Neural cell (in vitro differentiated cells): ENCODE measurements around the gene REEP1. TPM values are rescaled to one million over a fixed set of nuclear protein-coding genes. Genes with fewer than 3 reads are reported as not detected.

Experiments used
- H2AFZ ChIP-seq: fragments of 200-600, 300-800 bp; sonication (generic), shearing (Covaris generic); 2 replicates; pipeline ENCODE4 v1.6.0; 2014; ENCODE audit warnings: low read depth, mild to moderate bottlenecking, antibody characterized with exemption, low read length, moderate library complexity
- H3F3A ChIP-seq: fragments of 200-600 bp; shearing (Covaris generic); 2 replicates; pipeline ENCODE4 v1.6.1; 2016; ENCODE audit warnings: mild to moderate bottlenecking, moderate library complexity, mixed read lengths, antibody characterized with exemption, low read length; ENCODE audit not compliant: insufficient read depth, poor library complexity, severe bottlenecking
- H3K27ac ChIP-seq: fragments of 200-600, 300-800 bp; sonication (generic), shearing (Covaris generic); 2 replicates; pipeline ENCODE4 v1.5.1; 2014; ENCODE audit warnings: mild to moderate bottlenecking, low read length, moderate library complexity
- H3K27me3 ChIP-seq: fragments of 300-800, 200-600 bp; sonication (generic), shearing (Covaris generic); 2 replicates; pipeline ENCODE4 v1.6.0; 2014; ENCODE audit warnings: mild to moderate bottlenecking, low read depth, low read length, moderate library complexity; ENCODE audit not compliant: insufficient read depth
- H3K36me3 ChIP-seq: fragments of 300-800, 200-600 bp; sonication (generic), shearing (Covaris generic); 2 replicates; pipeline ENCODE4 v1.5.1; 2014; ENCODE audit warnings: mild to moderate bottlenecking, antibody characterized with exemption, low read length, moderate library complexity; ENCODE audit not compliant: insufficient read depth
- H3K4me2 ChIP-seq: fragments of 300-800, 200-600 bp; sonication (generic), shearing (Covaris generic); 2 replicates; pipeline ENCODE4 v1.6.0; 2014; ENCODE audit warnings: mild to moderate bottlenecking, low read length
- H3K4me3 ChIP-seq: fragments of 300-800, 200-600 bp; sonication (generic), shearing (Covaris generic); 2 replicates; pipeline ENCODE4 v1.5.1; 2014; ENCODE audit warnings: mild to moderate bottlenecking, low read length, moderate library complexity
- H3K79me2 ChIP-seq: fragments of 200-600 bp; shearing (Covaris generic); replicated peaks from 2 replicates; pipeline ENCODE4 v1.6.0; 2014; ENCODE audit warnings: mild to moderate bottlenecking, low read length, moderate library complexity; ENCODE audit not compliant: insufficient read depth
- H3K9ac ChIP-seq: fragments of 300-800, 200-600 bp; sonication (generic), shearing (Covaris generic); 2 replicates; pipeline ENCODE4 v1.6.1; 2016; ENCODE audit warnings: mild to moderate bottlenecking, low read length, mixed read lengths
- H3K9me2 ChIP-seq: fragments of 200-600 bp; shearing (Covaris generic); 2 replicates; pipeline ENCODE4 v1.6.1; 2016; ENCODE audit warnings: mild to moderate bottlenecking, low read length, mixed read lengths; ENCODE audit not compliant: insufficient read depth
- H3K9me3 ChIP-seq: fragments of 200-600, 300-800 bp; sonication (generic), shearing (Covaris generic); 2 replicates; pipeline ENCODE4 v1.6.1; 2016; ENCODE audit warnings: mild to moderate bottlenecking, mixed run types, low read length, moderate library complexity, mixed read lengths
- H4K20me1 ChIP-seq: fragments of 200-600 bp; shearing (Covaris generic); 2 replicates; pipeline ENCODE4 v1.6.1; 2016; ENCODE audit warnings: mild to moderate bottlenecking, mixed run types; ENCODE audit not compliant: insufficient read depth
- EP300 ChIP-seq: fragments of 450-650 bp; conservative IDR thresholded peaks from 2 replicates; pipeline ENCODE4 v1.6.1; 2014; ENCODE audit warnings: antibody characterized with exemption, mild to moderate bottlenecking, moderate library complexity; ENCODE audit not compliant: poor library complexity, severe bottlenecking
- EZH2 ChIP-seq: fragments of 200-600, 300-800 bp; shearing (Covaris generic), sonication (generic); IDR thresholded peaks from 2 replicates; pipeline ENCODE4 v1.6.1; 2014; ENCODE audit warnings: antibody characterized with exemption, low read length, borderline replicate concordance, mild to moderate bottlenecking; ENCODE audit not compliant: insufficient read depth, poor library complexity, severe bottlenecking
- MXI1 ChIP-seq: fragments of 450-650 bp; conservative IDR thresholded peaks from 2 replicates; pipeline ENCODE4 v1.6.1; 2014; ENCODE audit warnings: antibody characterized with exemption, mild to moderate bottlenecking; ENCODE audit not compliant: poor library complexity, severe bottlenecking
- POLR2AphosphoS5 ChIP-seq: IDR thresholded peaks from 2 replicates; pipeline ENCODE4 v1.6.1; 2012
- RAD21 ChIP-seq: fragments of 450-650 bp; conservative IDR thresholded peaks from 2 replicates; pipeline ENCODE4 v1.6.1; 2014; ENCODE audit warnings: antibody characterized with exemption, mild to moderate bottlenecking, moderate library complexity
- SMC3 ChIP-seq: fragments of 450-650 bp; conservative IDR thresholded peaks from 2 replicates; pipeline ENCODE4 v1.6.1; 2014; ENCODE audit warnings: antibody characterized with exemption, mild to moderate bottlenecking, moderate library complexity; ENCODE audit not compliant: poor library complexity
- TAF1 ChIP-seq: IDR thresholded peaks from 2 replicates; pipeline ENCODE4 v1.6.1; 2012; ENCODE audit warnings: low read depth
- polyA plus RNA-seq: library from polyadenylated mRNA; depleted of rRNA; stranded (reverse); fragments of >200 nt; gene quantifications from 2 replicates; pipeline ENCODE4 v1.2.3, GENCODE V29; 2014
- TF ChIP-seq, protein P1 (sequence below): fragments of 450-650 bp; IDR thresholded peaks from 2 replicates; pipeline ENCODE4 v1.5.1; 2014; ENCODE audit warnings: antibody characterized with exemption, mild to moderate bottlenecking, moderate library complexity; ENCODE audit not compliant: poor library complexity, severe bottlenecking
- TF ChIP-seq, protein P2 (sequence below): IDR thresholded peaks from 2 replicates; pipeline ENCODE4 v1.6.1; 2012; ENCODE audit warnings: borderline replicate concordance

The REEP1 gene
- polyA plus RNA-seq, 1 donor from 2014 or later = 121 TPM

GRCh38 chr2:86286516-86286915 lies 50.9 kb downstream of the REEP1 start:
- no peaks in the 10 kb centered on the region for H3K9me2 ChIP-seq
- H3K27me3 ChIP-seq = no peaks in the 10 kb centered on the region
- H3F3A ChIP-seq = no peaks in the 10 kb centered on the region
- no peaks in the 10 kb centered on the region for H3K36me3 ChIP-seq
- no peak overlapping the region for H3K4me3 ChIP-seq
- H3K79me2 ChIP-seq = no peaks in the 10 kb centered on the region
- H4K20me1 ChIP-seq = no peaks in the 10 kb centered on the region
- H3K27ac ChIP-seq = no peak overlapping the region
- H3K9me3 ChIP-seq = no peaks in the 10 kb centered on the region
- H2AFZ ChIP-seq = no peak overlapping the region
- no peak overlapping the region for H3K9ac ChIP-seq
- TF ChIP-seq, protein P1, sequence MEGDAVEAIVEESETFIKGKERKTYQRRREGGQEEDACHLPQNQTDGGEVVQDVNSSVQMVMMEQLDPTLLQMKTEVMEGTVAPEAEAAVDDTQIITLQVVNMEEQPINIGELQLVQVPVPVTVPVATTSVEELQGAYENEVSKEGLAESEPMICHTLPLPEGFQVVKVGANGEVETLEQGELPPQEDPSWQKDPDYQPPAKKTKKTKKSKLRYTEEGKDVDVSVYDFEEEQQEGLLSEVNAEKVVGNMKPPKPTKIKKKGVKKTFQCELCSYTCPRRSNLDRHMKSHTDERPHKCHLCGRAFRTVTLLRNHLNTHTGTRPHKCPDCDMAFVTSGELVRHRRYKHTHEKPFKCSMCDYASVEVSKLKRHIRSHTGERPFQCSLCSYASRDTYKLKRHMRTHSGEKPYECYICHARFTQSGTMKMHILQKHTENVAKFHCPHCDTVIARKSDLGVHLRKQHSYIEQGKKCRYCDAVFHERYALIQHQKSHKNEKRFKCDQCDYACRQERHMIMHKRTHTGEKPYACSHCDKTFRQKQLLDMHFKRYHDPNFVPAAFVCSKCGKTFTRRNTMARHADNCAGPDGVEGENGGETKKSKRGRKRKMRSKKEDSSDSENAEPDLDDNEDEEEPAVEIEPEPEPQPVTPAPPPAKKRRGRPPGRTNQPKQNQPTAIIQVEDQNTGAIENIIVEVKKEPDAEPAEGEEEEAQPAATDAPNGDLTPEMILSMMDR = no peak
- no peak for TF ChIP-seq EP300
- no peak for TF ChIP-seq MXI1
- no peak for TF ChIP-seq RAD21
- TF ChIP-seq TAF1 = no peak
- no peak for TF ChIP-seq POLR2AphosphoS5
- H3K4me2 ChIP-seq = no peak overlapping the region

GRCh38 chr2:86285981-86286380 lies 51.4 kb downstream of the REEP1 start:
- H3K27ac ChIP-seq = no peak overlapping the region
- no peaks in the 10 kb centered on the region for H3K36me3 ChIP-seq
- H3K9me2 ChIP-seq = no peaks in the 10 kb centered on the region
- no peak overlapping the region for H3K4me3 ChIP-seq
- H3F3A ChIP-seq = no peaks in the 10 kb centered on the region
- no peak overlapping the region for H3K9ac ChIP-seq
- H4K20me1 ChIP-seq = no peaks in the 10 kb centered on the region
- no peaks in the 10 kb centered on the region for H3K9me3 ChIP-seq
- H3K4me2 ChIP-seq = no peak overlapping the region
- H3K27me3 ChIP-seq = no peaks in the 10 kb centered on the region
- no peak overlapping the region for H2AFZ ChIP-seq
- TF ChIP-seq TAF1 = no peak
- TF ChIP-seq RAD21 = no peak
- no peak for TF ChIP-seq SMC3
- TF ChIP-seq EP300 = no peak
- no peak for TF ChIP-seq POLR2AphosphoS5
- no peaks in the 10 kb centered on the region for H3K79me2 ChIP-seq

DNA sequence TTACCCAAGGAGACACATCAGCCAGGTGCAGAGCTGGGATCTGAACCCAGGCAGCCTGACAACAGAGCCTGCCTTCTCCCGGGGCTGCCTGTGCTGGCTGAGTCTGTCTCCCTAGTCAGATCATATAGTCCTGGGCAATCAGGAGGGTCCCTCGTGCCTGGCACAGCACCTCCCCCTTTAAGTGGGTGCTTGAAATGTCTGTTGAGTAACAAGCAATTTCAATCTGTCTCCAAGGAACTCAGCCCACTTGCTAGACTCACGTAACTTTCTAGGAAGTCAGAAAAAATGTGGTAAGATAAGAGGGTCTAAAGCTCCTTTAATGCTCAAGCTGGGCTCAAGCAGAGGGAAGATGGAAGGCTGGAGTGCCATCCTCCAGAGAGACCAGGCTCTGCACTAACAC lies 51.9 kb downstream of the REEP1 start:
- H3F3A ChIP-seq = no peaks in the 10 kb centered on the region

More for the DNA sequence above, 51.9 kb downstream of the REEP1 start:
- Histone ChIP-seq H2AFZ (no peak overlapping the region), H3K9me2 (no peaks in the 10 kb centered on the region), H3K9ac (no peak overlapping the region), H3K79me2 (no peaks in the 10 kb centered on the region), H3K4me3 (no peak overlapping the region), H4K20me1 (no peaks in the 10 kb centered on the region), H3K27me3 (no peaks in the 10 kb centered on the region), H3K9me3 (no peaks in the 10 kb centered on the region), H3K27ac (no peak overlapping the region), H3K36me3 (no peaks in the 10 kb centered on the region), H3K4me2 (no peak overlapping the region)
- TF ChIP-seq RAD21 = no peak
- TF ChIP-seq POLR2AphosphoS5 = no peak
- TF ChIP-seq SMC3 = no peak
- no peak for TF ChIP-seq TAF1
- no peak for TF ChIP-seq EZH2
- TF ChIP-seq, protein P1 = no peak
- TF ChIP-seq MXI1 = no peak
- TF ChIP-seq, protein P2, sequence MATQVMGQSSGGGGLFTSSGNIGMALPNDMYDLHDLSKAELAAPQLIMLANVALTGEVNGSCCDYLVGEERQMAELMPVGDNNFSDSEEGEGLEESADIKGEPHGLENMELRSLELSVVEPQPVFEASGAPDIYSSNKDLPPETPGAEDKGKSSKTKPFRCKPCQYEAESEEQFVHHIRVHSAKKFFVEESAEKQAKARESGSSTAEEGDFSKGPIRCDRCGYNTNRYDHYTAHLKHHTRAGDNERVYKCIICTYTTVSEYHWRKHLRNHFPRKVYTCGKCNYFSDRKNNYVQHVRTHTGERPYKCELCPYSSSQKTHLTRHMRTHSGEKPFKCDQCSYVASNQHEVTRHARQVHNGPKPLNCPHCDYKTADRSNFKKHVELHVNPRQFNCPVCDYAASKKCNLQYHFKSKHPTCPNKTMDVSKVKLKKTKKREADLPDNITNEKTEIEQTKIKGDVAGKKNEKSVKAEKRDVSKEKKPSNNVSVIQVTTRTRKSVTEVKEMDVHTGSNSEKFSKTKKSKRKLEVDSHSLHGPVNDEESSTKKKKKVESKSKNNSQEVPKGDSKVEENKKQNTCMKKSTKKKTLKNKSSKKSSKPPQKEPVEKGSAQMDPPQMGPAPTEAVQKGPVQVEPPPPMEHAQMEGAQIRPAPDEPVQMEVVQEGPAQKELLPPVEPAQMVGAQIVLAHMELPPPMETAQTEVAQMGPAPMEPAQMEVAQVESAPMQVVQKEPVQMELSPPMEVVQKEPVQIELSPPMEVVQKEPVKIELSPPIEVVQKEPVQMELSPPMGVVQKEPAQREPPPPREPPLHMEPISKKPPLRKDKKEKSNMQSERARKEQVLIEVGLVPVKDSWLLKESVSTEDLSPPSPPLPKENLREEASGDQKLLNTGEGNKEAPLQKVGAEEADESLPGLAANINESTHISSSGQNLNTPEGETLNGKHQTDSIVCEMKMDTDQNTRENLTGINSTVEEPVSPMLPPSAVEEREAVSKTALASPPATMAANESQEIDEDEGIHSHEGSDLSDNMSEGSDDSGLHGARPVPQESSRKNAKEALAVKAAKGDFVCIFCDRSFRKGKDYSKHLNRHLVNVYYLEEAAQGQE = no peak
- TF ChIP-seq EP300 = no peak
